K562 (cell line): ENCODE measurements around the gene FAM118B. TPM values are rescaled to one million over a fixed set of nuclear protein-coding genes. Genes with fewer than 3 reads are reported as not detected.

ENCODE experiments used
- ATAC-seq: fragments of 200-7000 bp; cut with Tn5 transposase; 3 replicates; pipeline ENCODE4 v1.9.1; 2020; ENCODE audit warnings: moderate library complexity
- BruUV-seq: library from RNA; stranded (reverse); fragments of 400-500 nt; replicated peaks from 2 replicates; lab custom pipeline; 2021; lab: Mats Ljungman, UMichigan
- CTCF ChIA-PET: fragments of 300-600 bp; formaldehyde crosslinking; extraction: SDS; loops from one replicate; lab custom pipeline; 2021; ENCODE audit warnings: low intra/inter-chr PET ratio; lab: Yijun Ruan, JAX
- POLR2A ChIA-PET: fragments of 300-600, 350-650 bp; sonication (Branson Sonifier 250); formaldehyde crosslinking; extraction: SDS; loops from one replicate; lab custom pipeline; 2021; ENCODE audit warnings: antibody characterized with exemption, inconsistent platforms; lab: Yijun Ruan, JAX
- DNase-seq, 4 experiments: peaks; one replicate each; pipeline versions ENCODE4 v3.0.0 to v3.0.0-alpha.2; 2011 to 2018; ENCODE audit warnings: low spot score in 3 of 4, mixed read lengths in 3 of 4; ENCODE audit errors: extremely low read depth in 1 of 4
- FAIRE-seq: peaks from 2 replicates; lab custom pipeline; 2011; peaks lifted over from hg19 to GRCh38; lab: Jason Lieb, UNC
- H2AFZ ChIP-seq: 2 replicates; pipeline ENCODE4 v1.6.0; 2011; ENCODE audit warnings: low read depth, low read length, control low read depth, inconsistent platforms
- H3K27ac ChIP-seq: fragments of 200-600 bp; 3 replicates; pipeline ENCODE4 v1.8.0; 2011; ENCODE audit warnings: low read depth, mild to moderate bottlenecking, control low read depth, inconsistent platforms, low read length, moderate library complexity, mixed read lengths; ENCODE audit errors: extremely low read depth
- H3K27me3 ChIP-seq, 2 experiments: fragments of 300-600 bp in 1 of 2; 2 replicates in 1 of 2; 3 replicates in 1 of 2; pipeline versions ENCODE4 v1.6.0 to v1.8.0; 2011; ENCODE audit warnings: inconsistent platforms in 2 of 2, low read length in 2 of 2, mild to moderate bottlenecking in 1 of 2, mixed read lengths in 1 of 2, moderate library complexity in 1 of 2; ENCODE audit not compliant: control insufficient read depth in 2 of 2, insufficient read depth in 2 of 2
- H3K36me3 ChIP-seq: fragments of 300-600 bp; 3 replicates; pipeline ENCODE4 v1.8.0; 2011; ENCODE audit warnings: mild to moderate bottlenecking, low read length, inconsistent platforms; ENCODE audit not compliant: control insufficient read depth, insufficient read depth
- H3K4me1 ChIP-seq, 2 experiments: fragments of 200-600 bp in 1 of 2; replicated peaks in 1 of 2; 2 replicates in 1 of 2; 3 replicates in 1 of 2; pipeline versions ENCODE4 v1.5.1 to v1.8.0; 2011; ENCODE audit warnings: inconsistent platforms in 2 of 2, low read length in 2 of 2, mild to moderate bottlenecking in 1 of 2, mixed read lengths in 1 of 2, moderate library complexity in 1 of 2; ENCODE audit not compliant: control insufficient read depth in 2 of 2, insufficient read depth in 2 of 2
- H3K4me2 ChIP-seq: 2 replicates; pipeline ENCODE4 v1.6.1; 2011; ENCODE audit warnings: low read length, control low read depth, inconsistent platforms, mixed read lengths; ENCODE audit not compliant: insufficient read depth
- H3K4me3 ChIP-seq: fragments of 200-600 bp; sonication (generic), shearing (Covaris generic); 2 replicates; pipeline ENCODE4 v1.5.1; 2016; ENCODE audit warnings: control low read depth, inconsistent platforms
- H3K79me2 ChIP-seq: fragments of 200-600 bp; 3 replicates; pipeline ENCODE4 v1.8.0; 2011; ENCODE audit warnings: low read length, inconsistent platforms; ENCODE audit not compliant: control insufficient read depth, insufficient read depth
- H3K9ac ChIP-seq, 2 experiments: 2 replicates each; pipeline versions ENCODE4 v1.6.0 to v1.6.1; 2011; ENCODE audit warnings: low read depth in 2 of 2, low read length in 2 of 2, control low read depth in 1 of 2, inconsistent platforms in 1 of 2, mild to moderate bottlenecking in 1 of 2, mixed read lengths in 1 of 2; ENCODE audit not compliant: insufficient read depth in 1 of 2
- H3K9me1 ChIP-seq: one replicate; pipeline ENCODE4 v1.6.0; 2011; ENCODE audit warnings: inconsistent platforms, mild to moderate bottlenecking, low read length, moderate library complexity; ENCODE audit not compliant: control insufficient read depth, insufficient read depth
- H3K9me3 ChIP-seq: replicated peaks from 2 replicates; pipeline ENCODE4 v1.5.1; 2011; ENCODE audit warnings: low read depth, low read length, inconsistent platforms; ENCODE audit not compliant: control insufficient read depth, insufficient read depth
- H4K20me1 ChIP-seq: replicated peaks from 2 replicates; pipeline ENCODE4 v1.6.1; 2011; ENCODE audit warnings: low read length, inconsistent platforms, mixed read lengths; ENCODE audit not compliant: control insufficient read depth, insufficient read depth
- ARHGAP35 ChIP-seq: fragments of 450-650 bp; IDR thresholded peaks from 2 replicates; pipeline ENCODE4 v1.6.1; 2018; ENCODE audit not compliant: partially characterized antibody
- BCLAF1 ChIP-seq, 2 experiments: fragments of 450-650 bp in 1 of 2; IDR thresholded peaks; 2 replicates each; pipeline ENCODE4 v1.6.1; 2011 to 2017; ENCODE audit warnings: low read depth in 2 of 2, antibody characterized with exemption in 1 of 2, borderline replicate concordance in 1 of 2, low read length in 1 of 2, mild to moderate bottlenecking in 1 of 2, mixed read lengths in 1 of 2; ENCODE audit not compliant: control insufficient read depth in 1 of 2
- PHB2 ChIP-seq: fragments of 450-650 bp; IDR thresholded peaks from 2 replicates; pipeline ENCODE4 v1.6.1; 2017; ENCODE audit warnings: low read depth
- RB1 ChIP-seq: fragments of 450-650 bp; IDR thresholded peaks from 2 replicates; pipeline ENCODE4 v1.6.1; 2017; ENCODE audit warnings: low read depth, mild to moderate bottlenecking
- RBFOX2 ChIP-seq: fragments of 200-400 bp; formaldehyde crosslinking; IDR thresholded peaks from 2 replicates; pipeline ENCODE4 v1.6.1; 2017; ENCODE audit warnings: low read depth, mild to moderate bottlenecking, low read length, moderate library complexity
- SOX6 ChIP-seq: fragments of 450-650 bp; IDR thresholded peaks from 2 replicates; pipeline ENCODE4 v1.6.1; 2014; ENCODE audit warnings: mild to moderate bottlenecking
- TCF3 ChIP-seq: sonication (generic); formaldehyde crosslinking; IDR thresholded peaks from 2 replicates; pipeline ENCODE4 v1.4.0; 2020; ENCODE audit warnings: mild to moderate bottlenecking, missing genetic modification reagents
- ZBTB1 ChIP-seq: sonication (generic); formaldehyde crosslinking; IDR thresholded peaks from 2 replicates; pipeline ENCODE4 v1.8.1; 2023; ENCODE audit warnings: missing genetic modification reagents, low read depth, mild to moderate bottlenecking, borderline replicate concordance
- ZNF316 ChIP-seq: fragments of 450-650 bp; IDR thresholded peaks from 2 replicates; pipeline ENCODE4 v1.6.1; 2016
- ZNF639 ChIP-seq, 2 experiments: fragments of 200-800 bp in 1 of 2; sonication (Bioruptor generic) in 1 of 2; sonication (generic) in 1 of 2; formaldehyde crosslinking in 1 of 2; IDR thresholded peaks in 1 of 2; conservative IDR thresholded peaks in 1 of 2; 2 replicates each; pipeline versions ENCODE4 v1.5.0 to v1.6.1; 2016 to 2020; ENCODE audit warnings: missing compliant biosample characterization in 1 of 2, missing genetic modification characterization in 1 of 2, missing genetic modification reagents in 1 of 2
- ZNF764 ChIP-seq: fragments of 250-450 bp; sonication (Bioruptor Pico); IDR thresholded peaks from 2 replicates; pipeline ENCODE4 v1.4.0; 2020; ENCODE audit warnings: low read depth, mild to moderate bottlenecking, moderate library complexity
- WGBS: fragments of 100-300 bp; shearing (Covaris generic); methylation state at CpG from one replicate; pipeline ENCODE4 v1.1.6; 2016; ENCODE audit warnings: low coverage, mixed read lengths; ENCODE audit not compliant: insufficient coverage; ENCODE audit errors: missing lambda C conversion rate; 5-methylcytosine and 5-hydroxymethylcytosine counted together
- in situ Hi-C: fragments of 300-500 bp; cut with MboI; formaldehyde crosslinking; loops from 4 replicates; pipeline ENCODE4 v1.15.0; 2018; ENCODE audit warnings: inconsistent platforms, mixed read lengths
- intact Hi-C: fragments of 100-400 bp; cut with micrococcal nuclease; formaldehyde crosslinking; loops from 2 replicates; pipeline ENCODE4 v1.14.2; 2022
- polyA plus RNA-seq, 8 experiments: library from polyadenylated mRNA; depleted of rRNA in 4 of 8; stranded (reverse) in 5 of 8; unstranded in 3 of 8; fragments of >200 nt; fragmentation: Nextera tagmentation in 2 of 8; fragmentation: Illumina TruSeq in 1 of 8; extraction: Ambion mirVana in 2 of 8; extraction: Trizol in 1 of 8; gene quantifications; 2 replicates each; pipeline versions ENCODE4 v1.2.1 to v1.2.3, GENCODE V29; 2011 to 2014; ENCODE audit warnings: inconsistent platforms in 1 of 8, missing spikeins in 1 of 8
- total RNA-seq, 7 experiments: library from RNA; depleted of rRNA in 6 of 7; stranded (reverse); fragments of >200 nt in 6 of 7; fragmentation: Illumina TruSeq in 2 of 7; extraction: Trizol in 2 of 7; gene quantifications; 2 replicates each; pipeline versions ENCODE4 v1.2.1 to v1.2.3, GENCODE V29; 2011 to 2021; ENCODE audit warnings: low replicate concordance in 1 of 7

The FAM118B gene
- total and polyA plus RNA-seq, 9 of the 15 experiments (the other 6 are each of a cell fraction or from before 2014, with no cell fraction given): 12.0 to 49.0 (median 22.1) TPM

- Histone ChIP-seq H3K27ac (no peak overlapping the region), H3K9me1 (no peaks in the 10 kb centered on the region), H3K4me1 (no peaks in the 10 kb centered on the region), H3K79me2 (no peaks in the 10 kb centered on the region), H3K9me3 (no peaks in the 10 kb centered on the region), H3K4me2 (no peak overlapping the region), H3K4me3 (no peak overlapping the region), H4K20me1 (peaks cover 5% of the 10 kb centered on the region; the same call in 1 of the 2 replicates), H3K27me3 (no peaks in the 10 kb centered on the region), H2AFZ (no peak overlapping the region), H3K36me3 (peaks cover 55% of the 10 kb centered on the region), H3K9ac (no peak overlapping the region; a peak in 1 of 4 replicates)
- FAIRE-seq (no peak), ATAC-seq (no peak), DNase-seq (no peak)
- in situ Hi-C loops (no loop called here), intact Hi-C loops (loop anchor here (5.0 kb wide), 1 partner anchor 248 kb away; no protein-coding TSS in a partner anchor)
- CTCF ChIA-PET: no interaction called here
- POLR2A ChIA-PET: no interaction called here
- 92% methylated on average over 14 of the region's 14 CpGs for WGBS
- TF ChIP-seq RB1 (no peak), BCLAF1 (IDR thresholded peaks at IDR 0.05; ENCODE audit: borderline replicate concordance in 1 of 2, control insufficient read depth in 1 of 2, low read depth in 2 of 2, low read length in 1 of 2) (no peak), ARHGAP35 (no peak), ZNF316 (no peak), SOX6 (no peak), ZNF639 (CRISPR knock-in tag; conservative IDR thresholded peaks at IDR 0.05 in 1 of 2, IDR thresholded peaks at IDR 0.05 in 1 of 2) (no peak), ZBTB1 (no peak), PHB2 (no peak), RBFOX2 (no peak), ZNF764 (CRISPR knock-in tag) (no peak), TCF3 (CRISPR knock-in tag) (no peak)
- no TSS peak for BruUV-seq
Observed at GRCh38 chr11:126190792-126191191, 20.8 kb upstream of the FAM118B start.
